ENCODE data around the gene C1orf74.

C1orf74 gene

GRCh38 chr1:209741889-209742288 is 42.5 kb downstream of the C1orf74 start (continued):
- TF ChIP-seq CSRNP3 (CRISPR knock-in tag; IDR thresholded peaks at IDR 0.05) (no peak), CREB5 (CRISPR knock-in tag; IDR thresholded peaks at IDR 0.05; ENCODE audit: low read depth) (no peak), ZNF565 (CRISPR knock-in tag; conservative IDR thresholded peaks at IDR 0.05; ENCODE audit: low read depth) (no peak)

GRCh38 chr1:209741193-209741592 is 43.2 kb downstream of the C1orf74 start:
- ATAC-seq, result no peak
- TF ChIP-seq TSHZ2 (CRISPR knock-in tag; IDR thresholded peaks at IDR 0.05), result no peak
- TF ChIP-seq CSRNP3 (CRISPR knock-in tag; IDR thresholded peaks at IDR 0.05), result no peak
- TF ChIP-seq, protein P1, sequence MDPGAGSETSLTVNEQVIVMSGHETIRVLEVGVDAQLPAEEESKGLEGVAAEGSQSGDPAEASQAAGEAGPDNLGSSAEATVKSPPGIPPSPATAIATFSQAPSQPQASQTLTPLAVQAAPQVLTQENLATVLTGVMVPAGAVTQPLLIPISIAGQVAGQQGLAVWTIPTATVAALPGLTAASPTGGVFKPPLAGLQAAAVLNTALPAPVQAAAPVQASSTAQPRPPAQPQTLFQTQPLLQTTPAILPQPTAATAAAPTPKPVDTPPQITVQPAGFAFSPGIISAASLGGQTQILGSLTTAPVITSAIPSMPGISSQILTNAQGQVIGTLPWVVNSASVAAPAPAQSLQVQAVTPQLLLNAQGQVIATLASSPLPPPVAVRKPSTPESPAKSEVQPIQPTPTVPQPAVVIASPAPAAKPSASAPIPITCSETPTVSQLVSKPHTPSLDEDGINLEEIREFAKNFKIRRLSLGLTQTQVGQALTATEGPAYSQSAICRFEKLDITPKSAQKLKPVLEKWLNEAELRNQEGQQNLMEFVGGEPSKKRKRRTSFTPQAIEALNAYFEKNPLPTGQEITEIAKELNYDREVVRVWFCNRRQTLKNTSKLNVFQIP (CRISPR knock-in tag; IDR thresholded peaks at IDR 0.05; ENCODE audit: borderline replicate concordance, low read depth), result no peak
- no peak for TF ChIP-seq RARB (CRISPR knock-in tag; IDR thresholded peaks at IDR 0.05)
- no peak for TF ChIP-seq ZC3H10 (CRISPR knock-in tag; IDR thresholded peaks at IDR 0.05)
- TF ChIP-seq ZFP3 (CRISPR knock-in tag; IDR thresholded peaks at IDR 0.05), result no peak
- TF ChIP-seq CSDC2 (CRISPR knock-in tag; IDR thresholded peaks at IDR 0.05), result no peak
- no peak for TF ChIP-seq PATZ1 (CRISPR knock-in tag; IDR thresholded peaks at IDR 0.05; ENCODE audit: borderline replicate concordance)
- TF ChIP-seq ISL1 (CRISPR knock-in tag; IDR thresholded peaks at IDR 0.05), result no peak
- no peak for TF ChIP-seq SNAI2 (CRISPR knock-in tag; IDR thresholded peaks at IDR 0.05)
- TF ChIP-seq ZNF8 (CRISPR knock-in tag; IDR thresholded peaks at IDR 0.05), result no peak
- no peak for TF ChIP-seq PPARA (CRISPR knock-in tag; IDR thresholded peaks at IDR 0.05; ENCODE audit: borderline replicate concordance)
- TF ChIP-seq TOX (CRISPR knock-in tag; IDR thresholded peaks at IDR 0.05; ENCODE audit: borderline replicate concordance), result no peak
- no peak for TF ChIP-seq ARNTL (CRISPR knock-in tag; IDR thresholded peaks at IDR 0.05; ENCODE audit: borderline replicate concordance, low read depth)
- no peak for TF ChIP-seq GLIS3 (CRISPR knock-in tag; IDR thresholded peaks at IDR 0.05)
- TF ChIP-seq TCF4 (CRISPR knock-in tag; IDR thresholded peaks at IDR 0.05; ENCODE audit: borderline replicate concordance), result no peak
- no peak for TF ChIP-seq ESRRG (CRISPR knock-in tag; IDR thresholded peaks at IDR 0.05)
- no peak for TF ChIP-seq ZFP30 (CRISPR knock-in tag; IDR thresholded peaks at IDR 0.05)
- TF ChIP-seq CREB5 (CRISPR knock-in tag; IDR thresholded peaks at IDR 0.05; ENCODE audit: low read depth), result no peak
- TF ChIP-seq OSR1 (CRISPR knock-in tag; IDR thresholded peaks at IDR 0.05), result no peak

Measured in SK-N-SH treated with all-trans-retinoic acid at 6 μM for 48 hours (cell line).